Stimulated activated CD4-positive, alpha-beta T cell treated with anti-CD3 and anti-CD28 coated beads, TNF-alpha, amount 100 ng/mL, for 48 hours (primary cell): Measurements from ENCODE around the gene CCT8L2.
"Not testable (repeated sequence)": the region's sequence is repeated elsewhere in the genome, so short reads cannot be mapped to it uniquely, and the experiment has no call there.

Experiments used
- DNase-seq, 3 donors: peaks; one replicate each; pipeline ENCODE4 v3.0.0-alpha.2; 2020; ENCODE audit warnings: low read depth in 3 of 3

CCT8L2 gene

DNA sequence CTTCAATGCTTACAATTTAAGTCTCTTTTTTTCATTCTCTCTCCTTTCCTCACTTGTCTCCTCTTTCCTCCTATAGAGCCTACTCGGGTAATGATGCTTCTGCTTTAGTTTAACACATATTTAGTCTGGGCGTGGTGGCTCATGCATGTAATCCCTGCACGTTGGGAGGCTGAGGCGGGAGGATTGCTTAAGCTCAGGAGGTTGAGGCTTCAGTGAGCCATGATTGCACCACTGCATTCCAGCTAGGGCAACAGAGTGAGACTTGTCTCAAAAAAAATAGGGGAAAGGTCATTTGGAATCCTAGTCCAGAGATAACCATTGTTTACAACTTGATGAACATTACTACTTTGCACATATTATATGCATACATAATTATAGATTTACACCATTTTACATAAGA, 1.4 kb upstream of the CCT8L2 start:
- DNase-seq = no peak

GRCh38 chr22:16592231-16592630, 379 bp downstream of the CCT8L2 start:
- not testable (repeated sequence) for DNase-seq

DNA sequence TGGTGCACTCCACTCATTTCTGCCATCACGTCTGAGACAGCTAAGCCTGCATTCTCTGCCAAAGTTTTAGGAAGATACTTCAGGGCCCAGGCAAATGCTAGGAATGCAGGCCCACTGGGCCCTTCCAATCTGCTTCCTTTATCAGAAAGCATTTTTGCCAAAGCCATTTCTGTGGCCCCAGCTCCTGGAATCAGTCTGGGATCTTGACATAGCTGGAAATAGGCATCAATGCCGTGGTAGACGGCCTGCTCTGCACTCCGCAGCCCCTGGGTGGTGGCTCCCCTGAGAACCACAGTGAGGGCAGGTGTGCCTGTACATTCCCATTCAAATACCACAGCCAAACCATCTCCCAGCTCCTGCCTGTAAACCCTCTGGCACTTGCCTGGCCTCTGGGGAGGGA, 1.5 kb downstream of the CCT8L2 start:
- not testable (repeated sequence) for DNase-seq

- DNase-seq = no peak
These were observed 5.6 kb downstream of the CCT8L2 start for GRCh38 chr22:16586991-16587390.

GRCh38 chr22:16586170-16586569, 6.4 kb downstream of the CCT8L2 start:
- no peak for DNase-seq

GRCh38 chr22:16580872-16581271, 11.7 kb downstream of the CCT8L2 start:
- not testable (repeated sequence) for DNase-seq

DNA sequence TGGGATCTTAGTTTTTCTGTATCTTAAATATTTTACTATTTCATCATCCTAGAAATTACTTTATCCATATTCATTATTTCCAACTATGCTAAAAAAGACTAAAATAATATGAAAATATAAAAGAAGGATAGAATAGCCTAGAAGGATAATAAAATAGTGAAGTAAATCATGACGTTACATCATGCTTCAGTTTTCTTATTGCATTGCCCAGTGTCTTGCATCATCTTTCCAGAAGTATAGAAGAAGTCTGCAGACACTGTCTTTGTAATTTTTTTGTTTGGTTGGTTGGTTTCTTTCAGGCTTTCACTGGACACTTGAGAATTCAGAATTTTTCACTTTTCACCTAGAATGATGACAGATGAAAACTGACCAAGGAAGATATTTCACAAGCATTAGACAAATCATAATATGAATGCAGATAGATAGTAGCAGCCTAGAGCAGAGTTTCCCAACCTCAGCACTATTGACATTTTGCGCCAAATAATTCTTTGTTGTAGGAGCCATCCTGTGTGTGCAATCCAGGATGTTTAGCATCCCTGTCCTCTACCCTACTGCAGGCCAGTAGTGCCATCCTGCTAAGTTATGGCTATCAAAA, 23.3 kb downstream of the CCT8L2 start:
- not testable (repeated sequence) for DNase-seq

DNA sequence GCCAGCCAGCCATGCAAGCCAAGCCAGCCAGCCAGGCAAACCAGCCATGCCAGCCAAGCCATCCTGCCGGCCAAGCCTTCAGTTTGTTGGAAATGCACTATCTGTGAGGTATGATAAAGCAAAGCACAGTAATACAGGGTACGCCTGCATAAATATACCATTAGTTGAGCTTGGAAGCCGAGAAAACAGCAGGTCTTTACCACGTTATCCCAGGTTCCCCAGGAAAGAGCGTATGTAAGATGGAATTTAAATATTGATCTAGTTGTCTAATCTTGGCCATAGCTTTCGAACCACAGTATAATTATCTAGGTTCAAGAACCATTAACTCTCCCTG, 24.2 kb downstream of the CCT8L2 start:
- DNase-seq = no peak

- not testable (repeated sequence) for DNase-seq
These were observed 24.8 kb downstream of the CCT8L2 start for GRCh38 chr22:16567617-16568424.

- not testable (repeated sequence) for DNase-seq
These were observed 26.0 kb downstream of the CCT8L2 start for GRCh38 chr22:16566421-16567151.

DNA sequence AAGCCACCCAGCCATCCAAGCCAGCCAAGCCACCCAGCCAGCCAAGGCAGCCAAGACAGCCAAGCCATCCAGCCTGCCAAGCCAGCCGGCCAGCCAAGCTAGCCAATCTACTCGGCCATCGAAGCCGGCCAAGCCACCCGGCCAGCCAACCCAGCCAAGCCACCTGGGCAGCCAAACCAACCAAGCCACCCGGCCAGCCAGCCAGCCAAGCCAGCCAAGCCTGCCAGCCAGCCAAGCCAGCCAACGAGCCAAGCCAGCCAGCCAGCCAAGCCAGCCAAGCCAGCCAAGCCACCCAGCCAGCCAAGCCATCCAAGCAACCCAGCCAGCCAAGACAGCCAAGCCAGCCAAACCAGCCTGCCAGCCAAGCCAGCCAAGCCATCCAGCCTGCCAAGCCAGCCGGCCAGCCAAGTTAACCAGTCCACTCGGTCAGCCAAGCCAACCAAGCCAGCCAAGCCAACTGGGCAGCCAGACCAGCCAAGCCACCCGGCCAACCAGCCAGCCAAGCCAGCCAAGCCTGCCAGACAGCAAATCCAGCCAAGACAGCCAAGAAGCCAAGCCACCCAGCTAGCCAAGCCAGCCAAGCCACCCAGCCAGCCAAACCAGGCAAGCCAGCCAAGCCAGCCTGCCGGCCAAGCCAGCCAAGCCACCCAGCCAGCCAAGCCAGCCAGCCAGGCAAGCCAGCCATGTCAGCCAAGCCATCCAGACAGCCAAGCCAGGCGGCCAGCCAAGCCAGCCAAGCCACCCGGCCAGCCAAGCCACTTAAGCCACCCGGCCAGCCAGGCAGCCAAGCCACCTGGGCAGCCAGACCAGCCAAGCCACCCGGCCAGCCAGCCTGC, 26.8 kb downstream of the CCT8L2 start:
- DNase-seq = not testable (repeated sequence)

GRCh38 chr22:16564837-16565584, 27.6 kb downstream of the CCT8L2 start:
- DNase-seq = not testable (repeated sequence)

- DNase-seq = no peak
These were observed 28.8 kb downstream of the CCT8L2 start for GRCh38 chr22:16563555-16564520.

GRCh38 chr22:16562711-16563554, 29.7 kb downstream of the CCT8L2 start:
- no peak for DNase-seq

DNA sequence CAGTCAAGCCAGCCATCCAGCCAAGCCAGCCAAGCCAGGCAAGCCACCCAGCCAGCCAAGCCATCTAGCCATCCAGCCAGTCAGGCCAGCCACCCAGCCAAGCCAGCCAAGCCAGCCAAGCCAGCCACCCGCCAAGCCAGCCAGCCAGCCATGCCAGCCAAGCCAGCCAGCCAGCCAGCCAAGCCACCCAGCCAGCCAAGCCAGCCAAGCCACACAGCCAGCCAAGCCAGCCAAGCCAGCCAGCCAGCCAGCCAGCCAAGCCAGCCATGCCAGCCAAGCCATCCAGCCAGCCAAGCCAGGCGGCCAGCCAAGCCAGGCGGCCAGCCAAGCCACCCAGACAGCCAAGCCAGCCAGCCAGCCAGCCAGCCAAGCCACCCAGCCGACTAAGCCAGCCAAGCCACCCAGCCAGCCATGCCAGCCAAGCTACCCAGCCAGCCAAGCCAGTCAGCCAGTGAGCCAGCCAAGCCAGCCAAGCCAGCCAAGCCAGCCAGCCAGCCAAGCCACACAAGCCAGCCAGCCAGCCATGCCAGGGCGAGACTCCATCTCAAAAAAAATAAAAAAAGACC, 31.4 kb downstream of the CCT8L2 start:
- DNase-seq = not testable (repeated sequence)

DNA sequence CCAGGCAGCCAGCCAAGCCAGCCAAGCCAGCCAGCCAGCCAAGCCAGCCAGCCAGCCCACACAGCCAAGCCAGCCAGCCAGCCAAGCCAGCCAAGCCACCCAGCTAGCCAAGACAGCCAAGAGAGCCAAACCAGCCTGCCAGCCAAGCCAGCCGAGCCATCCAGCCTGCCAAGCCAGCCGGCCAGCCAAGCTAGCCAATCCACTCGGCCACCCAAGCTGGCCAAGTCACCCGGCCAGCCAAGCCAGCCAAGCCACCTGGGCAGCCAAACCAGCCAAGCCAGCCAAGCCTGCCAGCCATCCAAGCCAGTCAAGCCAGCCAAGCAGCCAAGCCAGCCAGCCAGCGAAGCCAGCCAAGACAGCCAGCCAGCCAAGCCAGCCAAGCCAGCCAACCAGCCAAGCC, 32.0 kb downstream of the CCT8L2 start:
- DNase-seq = not testable (repeated sequence)

DNA sequence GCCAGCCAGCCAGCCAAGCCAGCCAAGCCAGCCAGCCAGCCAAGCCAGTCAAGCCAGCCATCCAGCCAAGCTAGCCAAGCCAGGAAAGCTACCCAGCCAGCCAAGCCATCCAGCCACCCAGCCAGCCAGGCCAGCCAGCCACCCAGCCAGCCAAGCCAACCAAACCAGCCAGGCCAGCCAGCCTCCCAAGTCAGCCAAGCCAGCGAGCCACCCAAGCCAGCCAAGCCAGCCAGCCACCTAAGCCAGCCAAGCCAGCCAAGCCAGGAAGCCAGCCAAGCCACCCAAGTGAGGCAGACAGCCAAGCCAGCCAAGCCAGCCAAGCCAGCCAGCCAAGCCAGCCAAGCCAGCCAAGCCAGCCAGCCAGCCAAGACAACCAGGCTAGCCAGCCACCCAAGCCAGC, 32.6 kb downstream of the CCT8L2 start:
- DNase-seq = not testable (repeated sequence)

DNA sequence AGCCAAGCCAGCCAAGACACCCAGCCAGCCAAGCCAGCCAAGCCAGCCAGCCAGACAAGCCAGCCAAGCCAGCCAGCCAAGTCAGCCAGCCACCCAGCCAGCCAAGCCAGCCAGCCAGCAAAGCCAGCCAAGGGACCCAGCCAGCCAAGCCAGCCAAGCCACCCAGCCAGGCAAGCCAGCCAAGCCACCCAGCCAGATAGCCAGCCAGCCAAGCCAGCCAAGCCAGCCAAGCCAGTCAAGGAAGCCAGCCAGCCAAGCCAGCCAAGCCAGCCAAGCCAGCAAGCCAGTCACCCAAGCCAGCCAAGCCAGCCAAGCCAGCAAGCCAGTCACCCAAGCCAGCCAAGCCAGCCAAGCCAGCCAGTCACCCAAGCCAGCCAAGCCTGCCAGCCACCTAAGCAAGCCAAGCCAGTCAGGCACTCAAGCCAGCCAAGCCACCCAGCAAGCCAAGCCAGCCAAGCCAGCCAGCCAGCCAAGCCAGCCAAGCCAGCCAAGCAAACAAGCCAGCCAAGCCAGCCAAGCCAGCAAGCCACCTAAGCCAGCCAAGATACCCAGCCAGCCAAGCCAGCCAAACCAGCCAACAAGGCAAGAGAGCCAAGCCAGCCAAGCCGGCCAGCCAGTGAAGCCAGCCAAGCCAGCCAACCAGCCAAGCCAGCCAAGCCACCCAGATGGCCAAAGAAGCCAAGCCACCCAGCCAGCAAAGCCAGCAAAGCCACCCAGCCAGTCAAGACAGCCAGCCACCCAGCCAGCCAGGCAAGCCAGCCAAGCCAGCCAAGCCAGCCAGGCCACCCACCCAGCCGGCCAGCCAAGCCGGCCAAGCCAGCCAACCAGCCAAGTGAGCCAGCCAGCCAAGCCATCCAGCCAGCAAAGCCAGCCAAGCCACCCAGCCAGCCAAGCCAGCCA, 33.3 kb downstream of the CCT8L2 start:
- no peak for DNase-seq
